Lower leg skin (tissue), 3 donors: ENCODE measurements around the gene CSNK1D.

ENCODE experiments used
- CTCF ChIP-seq, 3 donors: fragments of 450-650 bp; IDR thresholded peaks; one replicate each; pipeline ENCODE4 v1.5.1; 2016; ENCODE audit warnings: antibody characterized with exemption in 3 of 3, mild to moderate bottlenecking in 3 of 3, moderate library complexity in 2 of 3
- POLR2A ChIP-seq, 2 donors: fragments of 450-650 bp; IDR thresholded peaks; one replicate each; pipeline ENCODE4 v1.6.1; 2016 to 2017; ENCODE audit warnings: antibody characterized with exemption in 2 of 2, mild to moderate bottlenecking in 1 of 2, moderate library complexity in 1 of 2

DNA sequence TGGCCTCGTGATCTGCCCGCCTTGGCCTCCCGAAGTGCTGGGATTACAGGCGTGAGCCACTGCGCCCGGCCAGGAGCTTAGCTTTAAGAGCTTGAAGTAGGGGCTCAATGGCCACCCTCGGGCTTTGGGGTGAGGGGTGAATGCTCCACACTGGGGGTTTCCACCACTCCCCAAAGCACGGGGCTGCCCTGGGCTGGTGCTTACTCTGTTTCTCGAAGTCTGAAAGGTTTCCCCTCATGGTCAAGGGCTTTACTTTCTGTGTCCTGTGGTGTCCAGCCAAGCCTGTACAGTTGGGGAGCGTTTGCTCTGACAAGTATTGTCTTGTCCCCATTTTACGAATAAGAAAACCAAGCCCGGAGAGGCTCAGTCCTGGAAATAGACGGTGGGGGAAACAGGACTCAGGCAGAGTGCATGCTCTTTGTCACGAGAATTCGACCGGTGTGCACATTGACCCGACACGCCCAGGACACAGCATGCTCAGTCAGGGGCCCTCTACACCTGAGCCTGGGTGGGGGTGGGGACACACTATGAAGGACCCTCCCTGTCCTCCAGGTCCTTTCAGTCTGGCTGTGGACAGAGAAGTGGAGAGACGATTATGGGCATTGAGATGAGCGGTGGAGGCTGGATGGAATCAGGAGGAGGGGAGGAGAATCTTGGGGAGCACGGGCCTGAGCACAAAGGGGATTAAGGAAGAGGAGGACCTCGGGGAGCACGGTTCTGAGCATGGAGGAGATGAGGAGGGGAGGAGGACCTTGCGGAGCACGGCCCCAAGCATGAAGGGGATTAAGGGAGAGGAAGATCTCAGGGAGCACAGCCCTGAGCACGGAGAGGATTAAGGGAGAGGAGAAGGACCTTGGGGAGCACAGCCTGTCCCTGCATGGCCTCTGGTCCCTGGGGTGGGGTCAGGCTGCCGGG is 36.4 kb upstream of the CSNK1D start:
- TF ChIP-seq CTCF (IDR thresholded peaks at IDR 0.05) (peak in 1 of 3 donors; percentile 7), POLR2A (IDR thresholded peaks at IDR 0.05) (no peak)
